NCI-H748 (cell line): ENCODE data around the gene TRIM25.

Experiments
- DNase-seq: peaks from one replicate; lab custom pipeline; 2025; ENCODE audit not compliant: unreplicated experiment; lab: John Stamatoyannopoulos, UW

TRIM25 gene

DNA sequence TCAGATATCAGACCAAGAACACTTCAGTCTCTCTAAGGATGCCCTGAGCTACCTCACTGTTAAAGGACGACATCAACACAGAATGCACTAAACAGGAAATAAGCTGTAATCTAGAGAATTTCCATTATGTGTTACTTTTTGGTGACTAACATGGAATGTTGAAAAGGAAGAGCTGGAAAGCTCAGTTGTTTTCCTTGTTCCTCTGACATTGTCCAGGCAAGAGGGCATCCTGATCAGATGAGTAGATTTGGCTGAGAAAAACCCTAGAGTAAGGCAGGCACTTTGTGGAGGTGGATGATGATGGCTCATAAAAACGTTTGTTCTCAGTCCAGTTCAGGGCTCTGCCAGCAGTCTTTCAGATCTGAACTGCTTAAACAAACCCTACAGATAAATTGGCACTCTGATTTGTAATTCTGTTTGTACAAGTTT, 45.9 kb downstream of the TRIM25 start:
- no peak for DNase-seq

DNA sequence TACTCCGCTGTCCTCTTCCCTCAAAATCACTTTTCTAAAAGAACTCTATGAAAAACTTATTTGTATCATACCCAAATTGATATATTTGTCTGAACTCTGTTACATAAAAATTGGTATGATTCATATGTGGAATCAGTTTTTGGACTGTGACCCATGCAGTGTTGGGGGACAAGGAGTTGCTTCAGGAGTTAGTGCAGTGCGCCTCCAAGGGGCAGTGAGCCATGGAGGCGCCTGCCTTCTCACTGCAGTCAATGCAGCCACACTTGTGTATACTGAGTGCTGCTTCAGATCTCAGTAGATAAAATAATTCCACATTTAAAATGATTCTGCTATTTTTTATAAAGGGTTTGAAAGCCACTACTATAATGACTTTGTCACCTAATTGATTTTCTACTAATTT, 47.4 kb downstream of the TRIM25 start:
- no peak for DNase-seq

DNA sequence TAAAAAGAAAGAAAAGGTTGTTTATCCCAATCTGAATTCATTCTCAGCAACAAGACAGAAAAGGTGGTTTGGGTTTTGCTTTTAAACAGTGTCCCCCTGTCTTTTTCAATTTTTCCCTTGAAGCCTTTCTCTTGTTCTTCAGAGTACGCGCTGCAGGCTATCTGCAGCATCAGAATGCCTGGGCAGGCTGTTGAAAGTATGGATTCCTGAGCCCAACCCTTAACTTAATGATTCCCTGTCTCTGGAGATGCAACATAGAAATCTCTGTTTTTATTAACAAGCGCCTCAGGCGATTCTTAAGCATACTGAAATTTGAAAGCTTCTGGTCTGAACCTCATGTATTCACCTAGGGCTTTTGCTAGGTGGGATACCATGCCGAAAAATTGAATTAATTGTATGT, 47.8 kb downstream of the TRIM25 start:
- no peak for DNase-seq

DNA sequence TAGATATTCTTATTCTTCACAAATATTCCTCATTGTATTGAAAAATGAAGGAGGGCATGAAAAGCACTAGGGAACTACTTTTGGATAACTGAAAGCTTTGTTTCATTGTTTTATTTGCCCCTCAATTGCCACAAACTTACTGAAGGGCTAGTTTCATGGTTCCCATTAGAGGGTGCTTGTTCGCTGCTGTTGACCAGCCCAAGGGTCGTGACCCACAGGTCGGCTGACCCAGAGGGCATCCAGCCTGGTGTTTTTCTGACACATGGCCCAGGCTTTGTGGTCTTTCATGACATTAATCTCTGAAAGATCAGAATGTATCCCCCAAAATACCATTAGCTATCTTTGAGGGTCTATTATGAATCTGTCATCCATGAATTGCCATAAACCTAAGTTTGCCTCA, 49.9 kb downstream of the TRIM25 start:
- DNase-seq: no peak

DNA sequence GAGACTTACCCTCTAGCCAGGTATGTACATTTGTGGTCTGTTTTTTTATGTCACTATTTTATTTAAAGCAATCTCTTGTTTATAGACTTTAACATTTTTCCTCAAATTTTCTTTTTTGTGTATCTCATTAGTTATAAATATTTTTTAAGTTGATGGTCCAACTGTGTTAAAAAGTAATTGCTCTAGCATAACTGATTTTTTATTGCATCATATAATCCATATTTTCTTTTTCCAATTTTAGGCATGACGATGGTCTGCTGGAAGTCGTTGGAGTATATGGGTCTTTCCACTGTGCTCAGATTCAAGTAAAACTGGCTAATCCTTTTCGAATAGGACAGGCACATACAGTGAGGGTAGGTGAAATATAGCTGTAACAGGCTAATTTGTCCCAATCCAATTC, 52.0 kb downstream of the TRIM25 start:
- no peak for DNase-seq

DNA sequence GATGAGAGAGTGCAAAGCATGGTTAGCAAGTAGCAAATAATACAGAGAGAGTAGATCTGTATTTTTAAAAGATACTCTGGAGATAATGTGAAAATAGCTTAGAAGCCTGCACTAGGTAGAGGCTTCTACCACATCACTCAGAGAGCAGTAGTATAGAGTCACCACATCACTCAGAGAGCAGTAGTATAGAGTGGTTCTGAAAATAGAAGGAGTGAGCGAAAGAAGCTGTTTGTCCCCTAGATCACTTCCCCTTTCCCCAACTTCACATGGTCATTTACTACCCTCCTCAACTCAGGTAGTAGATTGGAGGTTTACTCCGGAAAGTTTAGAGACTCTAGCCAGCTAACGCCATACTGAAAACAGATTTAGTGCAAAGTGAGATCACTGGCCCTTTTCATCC, 62.8 kb downstream of the TRIM25 start:
- DNase-seq: no peak

GRCh38 chr17:56850591-56850990, 63.3 kb downstream of the TRIM25 start:
- DNase-seq: no peak

- DNase-seq: no peak
These were observed 64.7 kb downstream of the TRIM25 start for GRCh38 chr17:56849131-56849530.

- DNase-seq: no peak
These were observed 66.7 kb downstream of the TRIM25 start for GRCh38 chr17:56847106-56847505.

DNA sequence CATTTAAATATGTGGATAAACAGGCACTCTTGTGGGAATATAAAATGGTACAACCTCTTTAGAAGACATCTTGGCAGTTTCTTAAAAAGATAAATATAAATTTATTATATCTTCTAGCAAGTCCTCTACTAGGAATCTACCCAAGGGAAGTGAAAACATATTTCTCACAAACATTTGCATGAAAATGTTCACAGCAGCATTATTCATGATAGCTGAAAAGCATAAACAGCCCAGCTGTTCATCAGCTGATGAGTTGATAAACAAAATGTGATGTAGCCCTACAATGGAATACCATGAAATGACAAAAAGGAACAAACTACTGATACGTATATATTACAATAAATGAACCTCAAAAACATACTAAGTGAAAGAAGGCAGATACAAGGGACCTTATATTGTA, 67.9 kb downstream of the TRIM25 start:
- DNase-seq: no peak

- no peak for DNase-seq
These were observed 71.3 kb downstream of the TRIM25 start for GRCh38 chr17:56842577-56842976.

- no peak for DNase-seq
These were observed 75.2 kb downstream of the TRIM25 start for GRCh38 chr17:56838687-56839086.
